Measurements from ENCODE around the gene KRT9. TPM values are rescaled to one million over a fixed set of nuclear protein-coding genes. Genes with fewer than 3 reads are reported as not detected.

KRT9 gene
- total and polyA plus RNA-seq, 10 of the 15 experiments (the other 5 are each of a cell fraction or from before 2014, with no cell fraction given), result not detected

DNA sequence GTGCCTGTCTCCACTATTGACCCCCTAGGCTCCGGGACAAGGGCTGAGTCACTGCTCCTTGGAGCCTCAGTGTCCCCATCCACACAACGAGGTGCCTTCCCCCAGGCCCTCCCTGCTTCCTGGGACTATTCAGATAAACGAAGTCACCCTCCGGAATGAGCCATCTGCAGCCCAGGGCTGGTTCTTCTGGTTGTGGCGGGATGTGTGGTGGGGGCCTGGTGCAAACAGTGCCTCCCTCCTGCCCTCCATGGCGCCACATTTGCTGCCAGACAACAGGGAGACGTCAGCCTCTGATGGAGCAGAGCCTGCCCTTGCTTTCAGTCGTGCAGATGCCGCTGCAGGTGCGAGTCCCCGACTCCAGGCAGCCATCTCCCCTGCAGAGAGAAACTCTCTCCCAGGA, 45.8 kb upstream of the KRT9 start:
- no peaks in the 10 kb centered on the region for H4K20me1 ChIP-seq (ENCODE audit: control insufficient read depth, insufficient read depth)
- no peaks in the 10 kb centered on the region for H3K4me1 ChIP-seq (ENCODE audit: control insufficient read depth, insufficient read depth, low read length)
- FAIRE-seq (no peak), ATAC-seq (no peak), DNase-seq (ENCODE audit: low read depth, low spot score) (no peak)
- intact Hi-C loops (cut with micrococcal nuclease; ENCODE audit: unreplicated experiment) (no loop called here), in situ Hi-C loops (cut with MboI) (no loop called here)
- peaks cover 0 to 2% of the 10 kb centered on the region in 2 experiments; a peak in 2 of 4 replicates for H3K27me3 ChIP-seq (replicated peaks in 1 of 2; ENCODE audit: control insufficient read depth in 2 of 2, insufficient read depth in 2 of 2, low read length in 1 of 2)
- no peaks in the 10 kb centered on the region for H3K79me2 ChIP-seq (ENCODE audit: control insufficient read depth, insufficient read depth, low read length)
- ChIA-PET POLR2A (interaction anchor here (0.5 kb wide), 1 partner anchor 72 kb away, joined by 4 read pairs; no protein-coding TSS in a partner anchor), SMC1A (ENCODE audit: uncharacterized antibody, unreplicated experiment) (no interaction called here), CTCF (no interaction called here), RAD21 (ENCODE audit: unreplicated experiment) (no interaction called here)
- no peaks in the 10 kb centered on the region; the same call in 2 of the 3 replicates for H3K9me3 ChIP-seq (replicated peaks; ENCODE audit: control insufficient read depth, insufficient read depth, low read length)
- H3K36me3 ChIP-seq (ENCODE audit: control insufficient read depth in 2 of 2, insufficient read depth in 2 of 2, low read length in 1 of 2), result no peaks in the 10 kb centered on the region
- 13% methylated on average over 11 of the region's 11 CpGs for whole genome bisulfite sequencing (ENCODE audit: insufficient coverage, insufficient replicate concordance, low lambda C conversion rate, missing lambda C conversion rate)
- TF ChIP-seq, protein P1, sequence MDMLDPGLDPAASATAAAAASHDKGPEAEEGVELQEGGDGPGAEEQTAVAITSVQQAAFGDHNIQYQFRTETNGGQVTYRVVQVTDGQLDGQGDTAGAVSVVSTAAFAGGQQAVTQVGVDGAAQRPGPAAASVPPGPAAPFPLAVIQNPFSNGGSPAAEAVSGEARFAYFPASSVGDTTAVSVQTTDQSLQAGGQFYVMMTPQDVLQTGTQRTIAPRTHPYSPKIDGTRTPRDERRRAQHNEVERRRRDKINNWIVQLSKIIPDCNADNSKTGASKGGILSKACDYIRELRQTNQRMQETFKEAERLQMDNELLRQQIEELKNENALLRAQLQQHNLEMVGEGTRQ (IDR thresholded peaks at IDR 0.05; ENCODE audit: borderline replicate concordance, low read depth, low read length), result no peak
- TF ChIP-seq ZBED1 (IDR thresholded peaks at IDR 0.05; ENCODE audit: borderline replicate concordance), result no peak
- TF ChIP-seq SP1 (IDR thresholded peaks at IDR 0.05; ENCODE audit: low read depth, low read length), result no peak
- TF ChIP-seq, protein P2, sequence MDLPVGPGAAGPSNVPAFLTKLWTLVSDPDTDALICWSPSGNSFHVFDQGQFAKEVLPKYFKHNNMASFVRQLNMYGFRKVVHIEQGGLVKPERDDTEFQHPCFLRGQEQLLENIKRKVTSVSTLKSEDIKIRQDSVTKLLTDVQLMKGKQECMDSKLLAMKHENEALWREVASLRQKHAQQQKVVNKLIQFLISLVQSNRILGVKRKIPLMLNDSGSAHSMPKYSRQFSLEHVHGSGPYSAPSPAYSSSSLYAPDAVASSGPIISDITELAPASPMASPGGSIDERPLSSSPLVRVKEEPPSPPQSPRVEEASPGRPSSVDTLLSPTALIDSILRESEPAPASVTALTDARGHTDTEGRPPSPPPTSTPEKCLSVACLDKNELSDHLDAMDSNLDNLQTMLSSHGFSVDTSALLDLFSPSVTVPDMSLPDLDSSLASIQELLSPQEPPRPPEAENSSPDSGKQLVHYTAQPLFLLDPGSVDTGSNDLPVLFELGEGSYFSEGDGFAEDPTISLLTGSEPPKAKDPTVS (IDR thresholded peaks at IDR 0.05; ENCODE audit: low read depth, low read length), result no peak
- no peak for TF ChIP-seq SIN3A (IDR thresholded peaks at IDR 0.05; ENCODE audit: low read depth, low read length)
- TF ChIP-seq NR2C1 (IDR thresholded peaks at IDR 0.05), result no peak
- TF ChIP-seq RFX5 (IDR thresholded peaks at IDR 0.05; ENCODE audit: low read depth, low read length), result no peak
- TF ChIP-seq IRF4 (IDR thresholded peaks at IDR 0.05; ENCODE audit: low read depth, low read length), result no peak
- TF ChIP-seq ZSCAN29 (IDR thresholded peaks at IDR 0.05), result no peak
- TF ChIP-seq, protein P3, sequence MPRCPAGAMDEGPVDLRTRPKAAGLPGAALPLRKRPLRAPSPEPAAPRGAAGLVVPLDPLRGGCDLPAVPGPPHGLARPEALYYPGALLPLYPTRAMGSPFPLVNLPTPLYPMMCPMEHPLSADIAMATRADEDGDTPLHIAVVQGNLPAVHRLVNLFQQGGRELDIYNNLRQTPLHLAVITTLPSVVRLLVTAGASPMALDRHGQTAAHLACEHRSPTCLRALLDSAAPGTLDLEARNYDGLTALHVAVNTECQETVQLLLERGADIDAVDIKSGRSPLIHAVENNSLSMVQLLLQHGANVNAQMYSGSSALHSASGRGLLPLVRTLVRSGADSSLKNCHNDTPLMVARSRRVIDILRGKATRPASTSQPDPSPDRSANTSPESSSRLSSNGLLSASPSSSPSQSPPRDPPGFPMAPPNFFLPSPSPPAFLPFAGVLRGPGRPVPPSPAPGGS (IDR thresholded peaks at IDR 0.05; ENCODE audit: borderline replicate concordance, insufficient read depth, low read depth, low read length, poor library complexity, severe bottlenecking), result no peak
- no peak for TF ChIP-seq BACH1 (IDR thresholded peaks at IDR 0.05; ENCODE audit: borderline replicate concordance)
- no peak for TF ChIP-seq MTA3 (IDR thresholded peaks at IDR 0.05; ENCODE audit: borderline replicate concordance, low read length)
- TF ChIP-seq CBFB (IDR thresholded peaks at IDR 0.05; ENCODE audit: low read depth), result no peak
- no peak for TF ChIP-seq ZNF24 (IDR thresholded peaks at IDR 0.05)
- TF ChIP-seq ZNF384 (IDR thresholded peaks at IDR 0.05; ENCODE audit: borderline replicate concordance, low read depth, low read length), result no peak
- no peak for TF ChIP-seq HDAC6 (IDR thresholded peaks at IDR 0.05; ENCODE audit: unreplicated experiment)
- TF ChIP-seq, protein P4, sequence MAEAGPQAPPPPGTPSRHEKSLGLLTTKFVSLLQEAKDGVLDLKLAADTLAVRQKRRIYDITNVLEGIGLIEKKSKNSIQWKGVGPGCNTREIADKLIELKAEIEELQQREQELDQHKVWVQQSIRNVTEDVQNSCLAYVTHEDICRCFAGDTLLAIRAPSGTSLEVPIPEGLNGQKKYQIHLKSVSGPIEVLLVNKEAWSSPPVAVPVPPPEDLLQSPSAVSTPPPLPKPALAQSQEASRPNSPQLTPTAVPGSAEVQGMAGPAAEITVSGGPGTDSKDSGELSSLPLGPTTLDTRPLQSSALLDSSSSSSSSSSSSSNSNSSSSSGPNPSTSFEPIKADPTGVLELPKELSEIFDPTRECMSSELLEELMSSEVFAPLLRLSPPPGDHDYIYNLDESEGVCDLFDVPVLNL (IDR thresholded peaks at IDR 0.05; ENCODE audit: low read depth, low read length), result no peak
- TF ChIP-seq PML (IDR thresholded peaks at IDR 0.05; ENCODE audit: low read length), result no peak
- no peak overlapping the region for H3K4me2 ChIP-seq (ENCODE audit: control insufficient read depth, insufficient read depth)
- no peak overlapping the region for H2AFZ ChIP-seq (ENCODE audit: control insufficient read depth, low read depth, low read length)
- H3K4me3 ChIP-seq, result no peak overlapping the region
- H3K9ac ChIP-seq (ENCODE audit: control insufficient read depth, insufficient read depth, low read length), result no peak overlapping the region
- no TSS peak for BruUV-seq (replicated peaks)
- no peak overlapping the region for H3K27ac ChIP-seq (ENCODE audit: control insufficient read depth, insufficient read depth)
